GM18861 (cell line): ENCODE data around the gene SULT1A1.

Experiments used
- ATAC-seq: cut with Tn5 transposase; IDR thresholded peaks from one replicate; pipeline ENCODE4 v1.9.1; 2021; ENCODE audit not compliant: unreplicated experiment

The SULT1A1 gene

GRCh38 chr16:28561557-28562187 is 48.2 kb downstream of the SULT1A1 start:
- ATAC-seq: no peak

- no peak for ATAC-seq
Observed at GRCh38 chr16:28558456-28558855, 51.4 kb downstream of the SULT1A1 start.

- ATAC-seq: no peak
Observed at GRCh38 chr16:28556914-28557320, 52.9 kb downstream of the SULT1A1 start.

DNA sequence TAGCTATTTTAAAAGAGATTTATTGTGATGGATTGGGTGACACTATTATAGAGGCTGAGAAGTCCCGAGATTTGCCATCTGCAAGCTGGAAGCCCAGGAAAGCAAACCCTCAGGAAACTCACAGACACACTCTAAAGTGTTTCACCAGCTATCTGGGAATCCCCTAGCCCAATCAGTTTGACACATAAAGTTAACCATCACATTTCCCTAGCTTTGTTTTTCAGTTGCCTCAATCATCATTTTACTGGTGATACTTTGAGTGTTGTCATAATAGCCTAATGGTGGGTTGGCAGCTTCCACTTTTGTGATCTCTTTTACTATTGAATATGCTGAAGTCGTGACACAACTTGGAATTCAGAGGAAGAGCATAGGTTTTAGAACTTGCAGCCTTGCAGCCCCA is 54.3 kb downstream of the SULT1A1 start:
- ATAC-seq: no peak
